Measurements from ENCODE around the gene PDE11A.

DNA sequence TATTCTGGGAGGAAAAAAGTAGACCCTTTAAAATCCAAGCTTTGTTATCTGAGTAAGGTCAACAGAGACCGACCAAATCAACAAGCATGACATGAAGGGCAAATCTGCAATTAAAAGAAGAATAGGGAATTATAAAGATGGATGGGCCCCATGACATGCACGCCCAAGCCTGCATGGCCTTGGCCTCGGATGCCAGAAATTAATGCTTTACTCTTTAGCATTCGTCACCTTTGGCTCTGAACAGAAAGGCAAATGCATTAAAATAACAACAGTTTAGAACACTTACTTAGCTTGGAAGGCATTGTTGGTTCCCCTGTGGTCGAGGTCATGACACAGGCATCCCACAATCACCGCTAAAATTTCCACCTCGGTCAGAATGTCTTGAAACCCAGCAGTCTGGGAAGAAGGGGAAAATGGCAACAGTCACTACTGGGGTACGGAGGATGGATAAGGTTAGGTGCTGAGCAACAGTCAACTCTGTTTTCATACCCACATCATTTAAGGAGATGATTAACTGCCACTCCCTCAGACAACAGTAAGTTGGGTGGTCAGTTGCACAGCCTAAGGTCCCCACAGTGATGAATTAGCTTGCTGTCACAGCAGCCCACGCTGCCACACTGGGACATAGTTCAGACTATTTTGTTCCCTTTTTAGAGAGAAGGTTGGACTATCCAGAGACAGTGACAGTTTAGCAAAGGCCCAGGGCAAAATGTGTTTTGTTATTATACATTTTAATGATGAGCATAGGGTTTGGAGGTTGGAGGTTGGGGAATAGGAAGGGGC lies 360.9 kb downstream of the PDE11A start:
- TF ChIP-seq, protein P1, sequence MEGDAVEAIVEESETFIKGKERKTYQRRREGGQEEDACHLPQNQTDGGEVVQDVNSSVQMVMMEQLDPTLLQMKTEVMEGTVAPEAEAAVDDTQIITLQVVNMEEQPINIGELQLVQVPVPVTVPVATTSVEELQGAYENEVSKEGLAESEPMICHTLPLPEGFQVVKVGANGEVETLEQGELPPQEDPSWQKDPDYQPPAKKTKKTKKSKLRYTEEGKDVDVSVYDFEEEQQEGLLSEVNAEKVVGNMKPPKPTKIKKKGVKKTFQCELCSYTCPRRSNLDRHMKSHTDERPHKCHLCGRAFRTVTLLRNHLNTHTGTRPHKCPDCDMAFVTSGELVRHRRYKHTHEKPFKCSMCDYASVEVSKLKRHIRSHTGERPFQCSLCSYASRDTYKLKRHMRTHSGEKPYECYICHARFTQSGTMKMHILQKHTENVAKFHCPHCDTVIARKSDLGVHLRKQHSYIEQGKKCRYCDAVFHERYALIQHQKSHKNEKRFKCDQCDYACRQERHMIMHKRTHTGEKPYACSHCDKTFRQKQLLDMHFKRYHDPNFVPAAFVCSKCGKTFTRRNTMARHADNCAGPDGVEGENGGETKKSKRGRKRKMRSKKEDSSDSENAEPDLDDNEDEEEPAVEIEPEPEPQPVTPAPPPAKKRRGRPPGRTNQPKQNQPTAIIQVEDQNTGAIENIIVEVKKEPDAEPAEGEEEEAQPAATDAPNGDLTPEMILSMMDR (IDR thresholded peaks at IDR 0.05) = no peak
- TF ChIP-seq POLR2A (IDR thresholded peaks at IDR 0.05) = no peak

Data from esophagus squamous epithelium (tissue), 4 donors.